ENCODE results near the gene GNB1. TPM values are rescaled to one million over a fixed set of nuclear protein-coding genes. Genes with fewer than 3 reads are reported as not detected.
A peak's percentile ranks its signal among the peaks of the same experiment; 100 is the strongest.

GNB1 gene
- total and polyA plus RNA-seq, 9 of the 15 experiments (the other 6 are each of a cell fraction or from before 2014, with no cell fraction given): 34.3 to 388 (median 114) TPM

- TF ChIP-seq ZNF318 (IDR thresholded peaks at IDR 0.05; ENCODE audit: borderline replicate concordance in 1 of 2, low read depth in 1 of 2): no peak
- peak in 1 of 2 experiments; percentile 56; a peak in 2 of 4 replicates for TF ChIP-seq MAZ (CRISPR knock-in tag; conservative IDR thresholded peaks at IDR 0.05 in 1 of 2, IDR thresholded peaks at IDR 0.05 in 1 of 2)
- TF ChIP-seq ZNF239 (CRISPR knock-in tag; IDR thresholded peaks at IDR 0.05): 0 out of 2 replicates have a peak, but pooled peaks have one; percentile 9
- TF ChIP-seq CGGBP1 (CRISPR knock-in tag; IDR thresholded peaks at IDR 0.05): no peak
- peak; percentile 53; the same call in 1 of the 2 replicates for TF ChIP-seq HDAC8 (tag; IDR thresholded peaks at IDR 0.05)
- 0 out of 2 replicates have a peak, but pooled peaks have one; percentile 54 for TF ChIP-seq ZNF143 (CRISPR knock-in tag; IDR thresholded peaks at IDR 0.05)
- 0 out of 2 replicates have a peak, but pooled peaks have one; percentile 42 for TF ChIP-seq FOXP1 (CRISPR knock-in tag; IDR thresholded peaks at IDR 0.05)
- peak; percentile 67; the same call in 1 of the 2 replicates for TF ChIP-seq ZNF592 (IDR thresholded peaks at IDR 0.05)
- TF ChIP-seq MYC (IDR thresholded peaks at IDR 0.05; ENCODE audit: low read depth, low read length): peak; percentile 93
- TF ChIP-seq MYC (CRISPR knock-in tag; IDR thresholded peaks at IDR 0.05; ENCODE audit: borderline replicate concordance, low read depth): no peak; the same call in 1 of the 2 replicates
- TF ChIP-seq ZNF232 (CRISPR knock-in tag; IDR thresholded peaks at IDR 0.05): no peak
- peak; percentile 60; the same call in 1 of the 2 replicates for TF ChIP-seq ZNF583 (CRISPR knock-in tag; IDR thresholded peaks at IDR 0.05)
- TF ChIP-seq ZNF507 (tag; conservative IDR thresholded peaks at IDR 0.05): peak; percentile 18; the same call in 1 of the 2 replicates
- 0 out of 2 replicates have a peak, but pooled peaks have one; percentile 32 for TF ChIP-seq ETV1 (tag; conservative IDR thresholded peaks at IDR 0.05; ENCODE audit: low read depth)
These were observed 16.3 kb upstream of the GNB1 start (continued) for GRCh38 chr1:1907098-1907736.
